Breast epithelium (tissue), 4 donors: ENCODE measurements around the gene CARHSP1. TPM values are rescaled to one million over a fixed set of nuclear protein-coding genes. Genes with fewer than 3 reads are reported as not detected.
A peak's percentile ranks its signal among the peaks of the same experiment; 100 is the strongest.

Experiments
- DNase-seq, 2 donors: peaks; one replicate each; pipeline ENCODE4 v3.0.0-alpha.2; 2019; ENCODE audit warnings: low spot score in 2 of 2
- H3K27ac ChIP-seq, 2 donors: fragments of 200-600 bp; sonication (generic) in 1 of 2; one replicate each; pipeline ENCODE4 v1.5.1; 2016 to 2019; ENCODE audit warnings: mild to moderate bottlenecking in 1 of 2
- H3K27me3 ChIP-seq, 2 donors: fragments of 200-600 bp; sonication (generic) in 1 of 2; one replicate each; pipeline versions ENCODE4 v1.5.1 to v1.6.0; 2017 to 2019; ENCODE audit warnings: control low read depth in 1 of 2, mild to moderate bottlenecking in 1 of 2
- H3K36me3 ChIP-seq: fragments of 200-600 bp; one replicate; pipeline ENCODE4 v1.5.1; 2019
- H3K4me1 ChIP-seq, 2 donors: fragments of 200-600 bp; sonication (generic); one replicate each; pipeline ENCODE4 v1.5.1; 2016 to 2019; ENCODE audit warnings: control low read depth in 1 of 2
- H3K4me3 ChIP-seq, 3 donors: fragments of 200-600 bp; sonication (generic); 1 replicate in 2 of 3; 2 replicates in 1 of 3; pipeline ENCODE4 v1.5.1; 2016 to 2019; ENCODE audit warnings: mild to moderate bottlenecking in 3 of 3, moderate library complexity in 2 of 3
- H3K9me3 ChIP-seq, 2 donors: fragments of 200-600 bp; sonication (generic) in 1 of 2; one replicate each; pipeline ENCODE4 v1.5.1; 2016 to 2019; ENCODE audit warnings: control low read depth in 1 of 2
- POLR2A ChIP-seq: fragments of 450-650 bp; IDR thresholded peaks from one replicate; pipeline ENCODE4 v1.6.1; 2016; ENCODE audit warnings: antibody characterized with exemption, mild to moderate bottlenecking, moderate library complexity
- POLR2AphosphoS5 ChIP-seq, 3 donors: sonication (generic); formaldehyde crosslinking; IDR thresholded peaks; one replicate each; pipeline ENCODE4 v1.6.1; 2017; ENCODE audit warnings: antibody characterized with exemption in 3 of 3
- intact Hi-C: fragments of 100-400 bp; cut with DNase I; formaldehyde crosslinking; loops from one replicate; pipeline ENCODE4 v1.15.1; 2023; ENCODE audit warnings: low total_unique reads
- total RNA-seq, 3 donors: library from RNA; depleted of rRNA; stranded (reverse); fragments of >200 nt; gene quantifications; one replicate each; pipeline ENCODE4 v1.1.0, GENCODE V29; 2016
- TF ChIP-seq, protein P1 (sequence below), 3 donors: fragments of 450-650 bp; IDR thresholded peaks; one replicate each; pipeline ENCODE4 v1.5.1; 2016 to 2017; ENCODE audit warnings: antibody characterized with exemption in 3 of 3, mild to moderate bottlenecking in 3 of 3, moderate library complexity in 3 of 3

Gene CARHSP1
- total RNA-seq, 3 donors from 2014 or later = 58.6 to 126 (median 83.9) TPM

DNA sequence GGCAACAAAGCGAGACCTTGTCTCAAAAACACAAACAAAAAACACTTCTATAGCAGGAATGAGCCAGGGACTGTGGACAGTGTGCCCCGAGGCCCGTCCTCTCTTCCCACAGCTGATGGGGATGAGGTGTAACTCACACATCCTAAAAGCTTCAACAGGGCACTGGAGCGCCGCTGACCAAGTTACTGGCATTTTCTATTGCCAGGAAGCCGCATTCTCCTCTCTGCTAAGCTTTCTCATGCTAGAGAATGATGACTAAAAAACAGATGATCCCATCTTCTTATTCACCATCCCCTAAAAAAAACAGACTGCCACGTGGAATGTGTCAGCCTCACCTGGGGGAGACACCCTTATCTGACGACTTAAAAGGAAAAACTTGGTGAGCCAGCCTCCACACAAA lies 16.3 kb downstream of the CARHSP1 start:
- Histone ChIP-seq H3K36me3 (no peaks in the 10 kb centered on the region), H3K27ac (peak overlapping the region in 1 of 2 donors; percentile 54), H3K9me3 (no peaks in the 10 kb centered on the region), H3K27me3 (no peaks in the 10 kb centered on the region), H3K4me3 (no peak overlapping the region), H3K4me1 (no peaks in the 10 kb centered on the region)
- intact Hi-C loops = no loop called here
- DNase-seq = no peak
- TF ChIP-seq POLR2AphosphoS5 (IDR thresholded peaks at IDR 0.05) = no peak
- TF ChIP-seq, protein P1, sequence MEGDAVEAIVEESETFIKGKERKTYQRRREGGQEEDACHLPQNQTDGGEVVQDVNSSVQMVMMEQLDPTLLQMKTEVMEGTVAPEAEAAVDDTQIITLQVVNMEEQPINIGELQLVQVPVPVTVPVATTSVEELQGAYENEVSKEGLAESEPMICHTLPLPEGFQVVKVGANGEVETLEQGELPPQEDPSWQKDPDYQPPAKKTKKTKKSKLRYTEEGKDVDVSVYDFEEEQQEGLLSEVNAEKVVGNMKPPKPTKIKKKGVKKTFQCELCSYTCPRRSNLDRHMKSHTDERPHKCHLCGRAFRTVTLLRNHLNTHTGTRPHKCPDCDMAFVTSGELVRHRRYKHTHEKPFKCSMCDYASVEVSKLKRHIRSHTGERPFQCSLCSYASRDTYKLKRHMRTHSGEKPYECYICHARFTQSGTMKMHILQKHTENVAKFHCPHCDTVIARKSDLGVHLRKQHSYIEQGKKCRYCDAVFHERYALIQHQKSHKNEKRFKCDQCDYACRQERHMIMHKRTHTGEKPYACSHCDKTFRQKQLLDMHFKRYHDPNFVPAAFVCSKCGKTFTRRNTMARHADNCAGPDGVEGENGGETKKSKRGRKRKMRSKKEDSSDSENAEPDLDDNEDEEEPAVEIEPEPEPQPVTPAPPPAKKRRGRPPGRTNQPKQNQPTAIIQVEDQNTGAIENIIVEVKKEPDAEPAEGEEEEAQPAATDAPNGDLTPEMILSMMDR (IDR thresholded peaks at IDR 0.05) = no peak
- no peak for TF ChIP-seq POLR2A

DNA sequence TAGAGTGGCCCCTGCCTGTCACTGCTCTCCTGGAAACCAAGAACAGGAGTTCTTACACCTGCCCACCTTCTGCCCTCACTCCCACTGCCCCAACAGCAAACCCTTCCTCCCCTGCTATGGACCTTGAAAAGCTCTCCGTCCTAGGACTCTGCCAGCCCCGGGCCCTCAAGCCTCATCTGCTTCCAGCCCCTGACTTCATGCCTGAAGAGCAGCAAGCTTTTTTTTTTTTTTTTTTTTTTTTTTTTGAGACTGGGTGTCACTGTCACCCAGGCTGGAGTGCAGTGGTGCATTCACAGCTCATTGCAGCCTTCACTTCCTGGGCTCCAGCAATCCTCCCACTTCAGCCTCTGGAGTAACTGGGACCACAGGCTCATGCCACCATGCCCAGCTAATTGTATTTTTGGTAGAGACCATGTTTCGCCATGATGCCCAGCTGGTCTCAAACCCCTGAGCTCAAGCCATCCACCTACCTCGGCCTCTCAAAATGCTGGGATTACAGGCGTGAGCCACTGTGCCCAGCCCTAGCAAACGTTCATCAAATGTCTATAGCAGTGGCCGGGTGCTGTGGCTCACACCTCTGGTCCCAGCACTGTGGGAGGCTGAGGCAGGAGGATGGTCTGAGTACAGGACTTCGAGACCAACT lies 16.9 kb downstream of the CARHSP1 start:
- Histone ChIP-seq H3K4me1 (no peaks in the 10 kb centered on the region), H3K9me3 (no peaks in the 10 kb centered on the region), H3K36me3 (no peaks in the 10 kb centered on the region), H3K27ac (peak overlapping the region in 1 of 2 donors; percentile 74), H3K4me3 (no peak overlapping the region), H3K27me3 (no peaks in the 10 kb centered on the region)
- TF ChIP-seq POLR2A (no peak), POLR2AphosphoS5 (IDR thresholded peaks at IDR 0.05) (no peak)
- TF ChIP-seq, protein P1 (IDR thresholded peaks at IDR 0.05) = no peak
- DNase-seq = no peak
- intact Hi-C loops = no loop called here

DNA sequence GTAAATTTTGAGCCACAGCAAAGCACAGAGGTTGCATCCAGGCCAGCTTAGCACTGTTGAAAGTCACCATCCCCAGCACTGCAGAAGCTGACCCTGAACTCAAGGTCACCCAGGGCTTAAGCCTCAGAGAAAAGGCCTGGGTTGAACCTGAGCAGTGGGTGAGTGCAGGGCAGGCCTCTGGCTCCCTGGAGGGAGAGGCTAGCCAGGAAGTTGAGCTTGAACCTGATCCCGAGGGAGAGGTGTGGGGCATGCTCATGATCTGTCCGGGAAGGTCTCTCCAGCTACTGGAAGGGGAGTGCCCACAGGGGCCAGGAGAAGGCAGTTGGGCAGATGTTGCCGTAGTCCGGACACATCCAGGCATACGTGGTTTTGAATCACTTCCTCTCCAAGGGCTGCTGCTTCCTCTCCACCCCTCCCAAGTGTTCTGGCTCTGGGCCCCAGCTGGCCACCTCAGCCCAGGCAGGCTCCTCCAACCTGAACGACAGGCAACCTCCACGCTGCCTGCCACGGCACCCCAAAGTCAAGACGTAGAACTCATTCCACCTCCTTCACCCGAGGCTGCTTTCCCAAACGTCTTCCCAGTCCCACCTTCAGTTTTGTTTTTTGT lies 18.4 kb downstream of the CARHSP1 start:
- H3K4me3 ChIP-seq = no peak overlapping the region
- no peaks in the 10 kb centered on the region for H3K27me3 ChIP-seq
- no peaks in the 10 kb centered on the region for H3K9me3 ChIP-seq
- no peaks in the 10 kb centered on the region for H3K4me1 ChIP-seq
- TF ChIP-seq POLR2AphosphoS5 (IDR thresholded peaks at IDR 0.05) = peak in 1 of 3 donors; percentile 73
- TF ChIP-seq, protein P1 (IDR thresholded peaks at IDR 0.05) = no peak
- intact Hi-C loops = no loop called here
- H3K27ac ChIP-seq = peak overlapping the region; percentile 45 to 74
- no peak for DNase-seq
- no peaks in the 10 kb centered on the region for H3K36me3 ChIP-seq

DNA sequence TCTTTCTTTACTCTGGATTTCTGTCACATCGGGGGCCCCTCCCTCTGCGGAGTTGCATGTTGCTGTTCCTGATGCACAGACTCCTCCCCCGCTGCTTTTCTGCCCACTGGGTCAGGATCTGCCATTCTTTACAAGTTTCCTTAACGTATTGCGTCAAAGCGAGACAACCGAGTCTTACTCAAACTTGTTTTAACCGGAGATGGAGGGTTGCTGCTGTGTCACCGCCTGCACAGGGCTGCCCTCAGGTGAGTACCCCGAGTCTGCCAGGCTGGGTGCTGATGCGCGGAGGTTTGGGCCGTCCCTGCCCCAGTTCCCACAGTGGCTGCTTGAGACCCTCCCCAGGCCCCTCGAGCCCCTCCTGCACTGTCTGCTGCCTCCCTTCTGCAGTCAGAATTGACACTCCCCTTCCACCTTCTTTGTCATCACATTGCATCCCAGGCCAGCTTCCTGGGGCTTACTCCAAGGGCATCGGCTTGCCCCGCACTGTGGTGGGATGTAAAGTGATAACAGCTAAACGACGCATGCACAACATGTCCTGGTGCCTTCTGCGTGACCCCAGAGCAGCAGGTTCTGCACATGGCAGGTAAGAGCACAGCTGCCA lies 19.3 kb downstream of the CARHSP1 start:
- H3K27me3 ChIP-seq = no peaks in the 10 kb centered on the region
- DNase-seq = no peak
- intact Hi-C loops = no loop called here
- H3K4me3 ChIP-seq = no peak overlapping the region
- TF ChIP-seq POLR2A (no peak), POLR2AphosphoS5 (IDR thresholded peaks at IDR 0.05) (no peak)
- TF ChIP-seq, protein P1 (IDR thresholded peaks at IDR 0.05) = no peak
- peak overlapping the region in 1 of 2 donors; percentile 74 for H3K27ac ChIP-seq
- H3K4me1 ChIP-seq = no peaks in the 10 kb centered on the region
- no peaks in the 10 kb centered on the region for H3K9me3 ChIP-seq
- H3K36me3 ChIP-seq = no peaks in the 10 kb centered on the region

DNA sequence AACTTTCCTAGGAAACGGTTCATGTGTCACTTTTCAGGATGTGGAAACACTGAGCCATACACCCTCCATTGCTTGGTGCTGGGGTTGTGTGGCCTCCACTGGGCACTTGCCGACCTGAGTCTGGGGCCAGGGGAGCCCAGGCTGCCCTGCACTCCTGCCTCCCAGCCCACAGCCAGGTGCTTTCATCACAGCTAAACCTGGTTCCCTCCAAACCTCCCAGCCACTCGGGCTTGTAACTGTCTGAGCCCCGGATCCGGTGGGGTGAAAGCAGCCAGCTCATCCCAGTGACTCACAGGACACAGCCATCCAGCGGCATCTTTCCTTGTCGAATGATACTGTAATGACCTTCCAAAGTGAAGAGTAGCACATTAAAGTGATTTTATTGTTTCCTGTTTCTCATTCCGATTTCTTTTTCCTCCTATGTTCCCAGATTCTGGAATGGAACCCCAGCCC lies 19.8 kb downstream of the CARHSP1 start:
- TF ChIP-seq POLR2A = no peak
- TF ChIP-seq, protein P1 (IDR thresholded peaks at IDR 0.05) = no peak
- no peak for TF ChIP-seq POLR2AphosphoS5 (IDR thresholded peaks at IDR 0.05)
- no peaks in the 10 kb centered on the region for H3K4me1 ChIP-seq
- H3K27ac ChIP-seq = peak overlapping the region in 1 of 2 donors; percentile 74
- no peaks in the 10 kb centered on the region for H3K27me3 ChIP-seq
- no peaks in the 10 kb centered on the region for H3K36me3 ChIP-seq
- no peaks in the 10 kb centered on the region for H3K9me3 ChIP-seq
- intact Hi-C loops = no loop called here
- no peak for DNase-seq
- no peak overlapping the region for H3K4me3 ChIP-seq
